OCI-LY7 (cell line): ENCODE results near the gene CUBN.

Experiments
- CTCF ChIP-seq: fragments of 200-600 bp; sonication (generic); conservative IDR thresholded peaks from 2 replicates; pipeline ENCODE4 v1.5.1; 2014; ENCODE audit warnings: mild to moderate bottlenecking, antibody characterized with exemption, low read length, moderate library complexity, mixed read lengths
- EZH2phosphoT487 ChIP-seq: fragments of 200-600 bp; sonication (generic); IDR thresholded peaks from 2 replicates; pipeline ENCODE4 v1.6.1; 2018; ENCODE audit warnings: low read depth, borderline replicate concordance, mild to moderate bottlenecking, mixed run types, antibody characterized with exemption, low read length, moderate library complexity, mixed read lengths

- TF ChIP-seq EZH2phosphoT487 (no peak), CTCF (no peak)
Measured at GRCh38 chr10:17029581-17030271, 99.9 kb downstream of the CUBN start.
